ENCODE measurements around the gene CRCP.
"Not testable (repeated sequence)": the region's sequence is repeated elsewhere in the genome, so short reads cannot be mapped to it uniquely, and the experiment has no call there.

CRCP gene

DNA sequence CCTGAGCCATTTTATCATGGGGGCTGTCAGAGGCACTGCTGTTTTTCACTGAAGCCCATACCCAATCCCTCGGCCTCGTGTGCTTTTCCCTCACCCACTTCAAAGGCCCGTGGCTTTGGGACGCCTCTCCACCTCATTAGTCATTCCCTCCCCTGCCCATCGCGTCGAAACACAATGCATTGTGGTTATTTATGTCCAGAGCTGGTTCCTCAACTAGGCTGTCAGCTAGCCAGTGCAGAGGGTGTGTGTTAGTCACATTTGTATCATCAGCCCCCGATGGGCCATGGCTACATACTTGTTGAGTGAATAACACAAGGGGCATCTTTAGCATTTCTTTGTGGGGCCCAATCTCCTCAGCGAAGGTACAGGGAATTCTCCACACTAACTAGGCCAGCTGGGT is 3.8 kb upstream of the CRCP start:
- no peak overlapping the region for H3K4me3 ChIP-seq (replicated peaks in 1 of 2; ENCODE audit: low read depth in 2 of 2, low read length in 2 of 2)
- DNase-seq (ENCODE audit: low read depth in 2 of 2): peak; percentile 69 to 98
- no peak for TF ChIP-seq CTCF (IDR thresholded peaks at IDR 0.05; ENCODE audit: low read depth, low read length)

GRCh38 chr7:66116680-66117420 is 2.2 kb downstream of the CRCP start:
- H3K4me3 ChIP-seq (replicated peaks in 1 of 2; ENCODE audit: low read depth in 2 of 2, low read length in 2 of 2); DNase-seq (ENCODE audit: low read depth in 2 of 2): not testable (repeated sequence)

DNA sequence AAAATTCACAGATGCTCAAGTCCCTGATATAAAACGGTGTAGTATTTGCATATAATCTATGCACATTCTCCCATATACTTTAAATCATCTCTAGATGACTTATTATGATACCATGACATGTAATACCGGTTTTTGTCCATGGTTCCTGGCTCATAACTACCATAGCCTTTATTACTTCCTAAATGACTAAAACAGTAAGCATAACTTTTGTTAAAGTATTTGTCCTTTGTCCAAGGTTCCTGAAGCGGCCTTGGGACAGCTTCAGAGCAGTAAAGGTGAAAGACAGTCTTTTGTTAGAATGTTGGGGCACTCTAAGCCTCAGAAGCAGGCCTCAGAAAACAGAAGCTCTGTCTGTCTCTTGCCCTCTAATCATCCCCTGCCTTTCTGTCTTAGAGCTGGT is 4.0 kb downstream of the CRCP start:
- no peak for DNase-seq (ENCODE audit: low read depth in 2 of 2)
- no peak overlapping the region for H3K4me3 ChIP-seq (replicated peaks in 1 of 2; ENCODE audit: low read depth in 2 of 2, low read length in 2 of 2)
- no peak for TF ChIP-seq CTCF (IDR thresholded peaks at IDR 0.05; ENCODE audit: low read depth, low read length)

DNA sequence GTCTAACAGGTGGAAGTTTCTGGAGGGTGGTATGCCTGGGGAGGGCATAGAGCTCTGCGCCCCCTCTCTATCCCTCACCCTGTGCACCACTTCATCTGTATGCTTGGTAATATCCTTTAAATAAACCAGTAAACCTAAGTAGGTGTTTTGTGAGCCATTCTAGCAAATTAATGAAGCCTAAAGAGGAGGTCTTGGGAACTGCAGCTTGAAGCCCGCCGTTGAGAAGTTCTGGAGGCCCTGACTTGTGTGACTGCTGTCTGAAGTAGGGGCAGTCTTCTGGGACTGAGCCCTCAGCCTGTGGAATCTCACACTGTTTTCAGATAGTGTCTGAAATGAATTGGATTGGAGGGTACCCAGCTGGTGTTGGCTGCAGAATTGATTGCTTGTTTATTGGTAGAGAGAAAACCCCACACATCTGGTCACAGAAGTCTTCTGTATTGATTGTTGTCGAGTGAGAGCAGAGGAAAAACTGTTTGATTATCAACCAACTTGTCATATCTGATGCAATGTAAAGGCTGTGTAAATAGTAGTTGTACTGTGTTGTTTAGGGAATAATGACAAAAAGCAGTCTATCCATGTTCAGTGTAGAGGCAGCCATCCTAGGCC is 4.7 kb downstream of the CRCP start:
- DNase-seq (ENCODE audit: low read depth in 2 of 2): no peak
- no peak overlapping the region for H3K4me3 ChIP-seq (replicated peaks in 1 of 2; ENCODE audit: low read depth in 2 of 2, low read length in 2 of 2)
- TF ChIP-seq CTCF (IDR thresholded peaks at IDR 0.05; ENCODE audit: low read depth, low read length): no peak

DNA sequence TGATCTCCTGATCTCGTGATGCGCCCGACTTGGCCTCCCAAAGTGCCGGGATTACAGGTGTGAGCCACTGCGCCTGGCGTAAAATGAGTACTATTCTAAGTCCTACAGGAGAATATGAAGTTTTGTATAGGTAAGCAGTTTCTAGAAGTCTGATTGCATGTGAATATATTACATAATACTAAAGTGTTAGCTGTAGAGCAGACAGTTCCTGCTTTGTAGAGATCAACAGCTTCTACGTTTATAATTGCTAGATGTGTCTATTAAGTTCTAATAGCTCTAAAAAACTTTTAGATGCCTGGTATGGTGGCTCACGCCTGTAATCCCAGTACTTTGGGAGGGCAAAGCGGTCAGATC is 8.5 kb downstream of the CRCP start:
- no peak for TF ChIP-seq CTCF (IDR thresholded peaks at IDR 0.05; ENCODE audit: low read depth, low read length)
- no peak for DNase-seq (ENCODE audit: low read depth in 2 of 2)
- no peak overlapping the region for H3K4me3 ChIP-seq (replicated peaks in 1 of 2; ENCODE audit: low read depth in 2 of 2, low read length in 2 of 2)

DNA sequence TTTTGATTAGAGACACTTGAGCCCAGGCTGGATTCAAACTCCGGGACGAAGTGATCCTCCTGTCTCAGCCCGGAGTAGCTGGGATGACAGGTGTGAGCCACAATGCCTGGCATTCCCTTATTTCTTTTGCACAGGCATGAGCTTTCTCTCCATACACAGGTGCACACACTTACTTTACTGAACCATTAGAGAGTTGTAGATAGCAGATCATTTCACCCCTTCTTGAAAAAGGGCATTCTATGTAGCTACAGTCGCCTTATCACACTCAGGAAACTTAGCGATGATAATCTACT is 9.9 kb downstream of the CRCP start:
- not testable (repeated sequence) for DNase-seq (ENCODE audit: low read depth in 2 of 2); H3K4me3 ChIP-seq (replicated peaks in 1 of 2; ENCODE audit: low read depth in 2 of 2, low read length in 2 of 2)

DNA sequence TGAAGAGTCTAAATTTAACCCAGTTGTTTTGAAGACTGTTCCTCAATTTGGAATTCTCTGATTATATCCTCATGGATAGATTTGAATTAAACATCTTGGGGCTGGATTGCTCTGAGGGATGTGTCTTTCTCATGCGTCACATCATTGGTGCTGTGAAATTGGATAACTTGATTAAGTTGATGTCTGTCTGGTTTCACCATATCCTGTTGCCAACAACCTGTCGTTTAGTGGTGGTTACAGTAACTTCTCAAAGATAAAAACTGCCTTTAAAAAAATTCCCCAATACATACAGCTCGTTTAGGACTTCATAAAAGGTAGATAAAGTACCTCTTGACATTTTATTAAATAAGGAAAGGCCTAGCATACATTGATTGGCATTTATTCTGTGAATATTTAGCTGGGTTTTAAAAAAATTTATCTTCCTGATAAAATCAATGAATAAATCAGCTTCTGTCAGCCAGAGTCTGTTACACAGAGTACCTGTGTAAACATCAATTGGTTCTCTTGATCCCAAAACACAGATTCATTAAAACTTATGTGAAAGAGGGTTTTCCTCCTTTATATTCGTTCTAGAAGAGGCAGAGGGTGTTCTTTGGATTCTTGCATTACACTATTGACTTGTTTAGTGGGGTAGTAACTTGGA is 10.5 kb downstream of the CRCP start:
- TF ChIP-seq CTCF (IDR thresholded peaks at IDR 0.05; ENCODE audit: low read depth, low read length): no peak
- DNase-seq (ENCODE audit: low read depth in 2 of 2): no peak
- no peak overlapping the region for H3K4me3 ChIP-seq (replicated peaks in 1 of 2; ENCODE audit: low read depth in 2 of 2, low read length in 2 of 2)

DNA sequence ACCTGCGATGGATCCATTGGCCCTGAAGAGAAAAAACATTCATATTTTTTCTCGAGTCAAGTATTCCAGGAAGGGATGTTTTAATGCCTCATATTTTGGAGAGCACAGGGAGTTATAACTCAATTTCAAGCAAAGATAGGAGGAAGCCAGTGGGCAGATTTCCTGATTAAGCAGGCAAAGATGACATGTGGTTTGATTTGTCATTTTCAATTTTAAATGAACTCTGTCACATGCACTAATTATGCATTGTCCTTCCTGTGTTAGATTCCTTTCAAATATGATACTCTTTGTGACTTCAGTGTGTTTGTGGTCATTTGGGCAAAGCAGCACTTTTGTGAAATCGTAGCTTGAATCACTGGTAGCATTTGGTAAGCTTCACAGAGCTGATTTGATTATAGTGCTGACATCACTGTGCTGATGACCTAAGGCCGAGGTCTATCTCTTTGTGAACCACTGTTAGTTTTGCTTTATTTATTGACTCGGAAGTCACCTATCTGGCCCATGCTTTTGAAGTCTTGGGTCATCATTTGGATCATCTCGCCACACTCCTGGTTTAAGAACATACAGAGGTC is 11.2 kb downstream of the CRCP start:
- not testable (repeated sequence) for H3K4me3 ChIP-seq (replicated peaks in 1 of 2; ENCODE audit: low read depth in 2 of 2, low read length in 2 of 2); DNase-seq (ENCODE audit: low read depth in 2 of 2)

GRCh38 chr7:66127172-66127571 is 12.5 kb downstream of the CRCP start:
- not testable (repeated sequence) for DNase-seq (ENCODE audit: low read depth in 2 of 2); H3K4me3 ChIP-seq (replicated peaks in 1 of 2; ENCODE audit: low read depth in 2 of 2, low read length in 2 of 2)

All from cardiac fibroblast (primary cell).